ENCODE measurements around the gene DNASE1L3. TPM values are rescaled to one million over a fixed set of nuclear protein-coding genes. Genes with fewer than 3 reads are reported as not detected.

DNASE1L3 gene
- total RNA-seq, 1 donor from 2014 or later: 10.0 TPM

DNA sequence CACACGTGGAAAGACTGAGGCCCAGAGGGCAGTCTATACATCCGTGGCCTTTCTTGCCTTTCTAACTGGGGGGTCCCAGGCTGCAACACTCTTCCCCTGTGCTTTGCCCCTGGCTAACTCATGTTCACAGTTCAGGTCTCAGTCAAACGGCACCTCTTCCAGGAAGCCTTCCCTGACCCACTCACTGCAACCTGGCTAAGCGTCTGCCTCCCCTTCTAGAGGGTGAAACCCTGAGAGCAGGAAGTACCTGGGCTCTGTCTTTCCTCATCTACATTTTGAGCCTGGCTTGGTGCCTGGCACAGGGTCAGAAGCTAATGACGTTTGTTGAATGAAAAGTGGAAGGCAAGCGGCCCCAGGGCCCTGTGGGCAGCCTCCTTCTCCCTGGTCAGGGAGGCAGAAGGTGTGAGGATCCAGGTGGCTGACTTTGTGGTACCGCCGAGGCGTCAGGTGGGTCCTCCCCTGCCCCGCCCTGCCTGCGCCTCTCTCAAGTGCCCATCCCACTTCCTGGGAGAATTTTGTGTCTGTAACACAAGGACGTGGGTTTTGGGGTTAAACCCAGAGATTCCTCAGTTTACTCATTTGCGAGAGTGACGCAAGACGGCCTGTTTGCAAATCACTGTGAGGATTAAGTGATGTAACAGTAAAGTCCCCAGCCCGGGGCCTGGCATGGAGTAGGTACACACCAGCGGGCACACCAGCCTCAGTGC is 32.1 kb downstream of the DNASE1L3 start:
- no peak for DNase-seq (ENCODE audit: low spot score in 2 of 2)
- intact Hi-C loops (cut with DNase I): loop anchor here (2.0 to 10.0 kb wide), 3 partner anchors 38 to 954 kb away; partner anchors contain the start of gene APPL1
- no peak overlapping the region for H3K27ac ChIP-seq
- H3K36me3 ChIP-seq: no peaks in the 10 kb centered on the region
- H3K27me3 ChIP-seq: no peaks in the 10 kb centered on the region
- TF ChIP-seq, protein P1, sequence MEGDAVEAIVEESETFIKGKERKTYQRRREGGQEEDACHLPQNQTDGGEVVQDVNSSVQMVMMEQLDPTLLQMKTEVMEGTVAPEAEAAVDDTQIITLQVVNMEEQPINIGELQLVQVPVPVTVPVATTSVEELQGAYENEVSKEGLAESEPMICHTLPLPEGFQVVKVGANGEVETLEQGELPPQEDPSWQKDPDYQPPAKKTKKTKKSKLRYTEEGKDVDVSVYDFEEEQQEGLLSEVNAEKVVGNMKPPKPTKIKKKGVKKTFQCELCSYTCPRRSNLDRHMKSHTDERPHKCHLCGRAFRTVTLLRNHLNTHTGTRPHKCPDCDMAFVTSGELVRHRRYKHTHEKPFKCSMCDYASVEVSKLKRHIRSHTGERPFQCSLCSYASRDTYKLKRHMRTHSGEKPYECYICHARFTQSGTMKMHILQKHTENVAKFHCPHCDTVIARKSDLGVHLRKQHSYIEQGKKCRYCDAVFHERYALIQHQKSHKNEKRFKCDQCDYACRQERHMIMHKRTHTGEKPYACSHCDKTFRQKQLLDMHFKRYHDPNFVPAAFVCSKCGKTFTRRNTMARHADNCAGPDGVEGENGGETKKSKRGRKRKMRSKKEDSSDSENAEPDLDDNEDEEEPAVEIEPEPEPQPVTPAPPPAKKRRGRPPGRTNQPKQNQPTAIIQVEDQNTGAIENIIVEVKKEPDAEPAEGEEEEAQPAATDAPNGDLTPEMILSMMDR (IDR thresholded peaks at IDR 0.05): no peak
- H3K4me1 ChIP-seq: peaks cover 3 to 17% of the 10 kb centered on the region in 2 donors
- H3K4me3 ChIP-seq: peak overlapping the region in 1 of 2 donors; percentile 62
- no peaks in the 10 kb centered on the region for H3K9me3 ChIP-seq

DNA sequence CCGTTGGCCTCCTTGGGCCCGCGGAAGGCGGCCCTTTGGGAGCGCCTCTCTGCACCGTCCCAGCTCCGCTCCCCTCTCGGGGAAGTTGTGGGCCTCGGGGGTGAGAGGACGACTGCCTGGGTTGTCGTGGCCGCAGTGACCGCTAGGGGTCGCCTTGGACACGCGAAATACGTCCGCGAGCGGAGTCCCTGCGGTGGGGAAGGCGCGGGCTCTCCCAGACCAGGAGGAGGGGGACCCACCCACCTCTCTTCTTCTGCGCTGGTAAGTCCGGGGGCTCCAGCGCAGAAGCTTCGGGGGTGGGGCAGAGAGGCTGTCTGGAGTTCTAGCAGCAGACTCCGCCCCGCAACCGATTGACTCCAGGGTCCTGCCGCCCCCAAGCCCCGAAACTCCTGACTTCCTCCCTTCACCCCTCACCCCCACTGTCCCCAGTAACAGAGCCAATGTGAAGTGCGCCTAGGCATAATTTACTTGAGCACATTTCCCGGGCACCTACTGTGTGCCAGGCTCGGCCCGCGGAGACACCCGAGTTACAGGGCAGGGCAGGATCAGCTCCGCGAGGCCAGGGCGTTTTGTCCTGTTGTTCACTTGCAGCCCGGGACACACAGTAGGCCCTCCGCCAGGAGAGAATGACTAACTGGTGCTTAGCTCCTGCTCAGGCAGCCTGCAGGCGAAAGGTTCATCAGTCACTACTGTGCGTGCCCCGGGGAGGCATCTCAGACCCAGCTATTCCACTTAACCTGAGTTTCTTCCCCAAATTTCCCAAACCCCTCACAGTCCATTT is 32.8 kb downstream of the DNASE1L3 start:
- no peaks in the 10 kb centered on the region for H3K9me3 ChIP-seq
- intact Hi-C loops (cut with DNase I): loop anchor here (2.0 to 10.0 kb wide), 3 partner anchors 39 to 953 kb away; partner anchors contain the start of gene APPL1
- peaks cover 3 to 17% of the 10 kb centered on the region in 2 donors for H3K4me1 ChIP-seq
- DNase-seq (ENCODE audit: low spot score in 2 of 2): peak; percentile 51 to 94
- H3K4me3 ChIP-seq: peak overlapping the region; percentile 57 to 62
- TF ChIP-seq, protein P1 (IDR thresholded peaks at IDR 0.05): peak; percentile 93 to 95 (median 93)
- H3K36me3 ChIP-seq: no peaks in the 10 kb centered on the region
- no peaks in the 10 kb centered on the region for H3K27me3 ChIP-seq
- H3K27ac ChIP-seq: no peak overlapping the region

DNA sequence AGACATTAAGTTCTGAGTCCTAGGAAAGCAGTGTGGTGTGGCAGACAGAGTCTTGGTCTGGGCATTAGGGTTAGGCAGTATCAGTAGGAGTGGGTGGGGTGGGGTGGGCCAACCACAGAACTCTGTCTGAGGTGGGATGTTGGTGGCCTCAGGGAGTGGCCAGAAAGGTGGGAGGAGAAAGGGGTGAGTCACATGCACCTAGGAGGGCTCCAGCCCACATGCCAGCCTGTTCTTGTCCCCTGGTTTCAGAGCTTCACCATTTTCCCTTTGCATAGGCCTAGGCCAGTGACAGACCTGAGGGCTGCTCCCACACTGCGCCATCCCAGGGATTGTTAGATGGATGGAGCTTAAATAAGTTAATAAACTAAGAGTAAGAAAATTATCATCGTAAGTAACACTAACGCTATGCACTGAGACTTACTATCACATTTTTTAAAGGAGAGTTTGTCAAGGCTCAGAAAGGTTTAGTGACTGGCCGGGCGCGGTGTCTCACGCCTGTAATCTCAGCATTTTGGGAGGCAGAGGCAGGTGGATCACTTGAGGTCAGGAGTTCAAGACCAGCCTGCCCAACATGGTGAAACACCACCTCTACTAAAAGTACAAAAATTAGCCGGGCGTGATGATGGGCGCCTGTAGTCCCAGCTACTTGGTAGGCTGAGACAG is 33.8 kb downstream of the DNASE1L3 start:
- no peak for DNase-seq (ENCODE audit: low spot score in 2 of 2)
- Histone ChIP-seq H3K9me3 (no peaks in the 10 kb centered on the region), H3K27me3 (no peaks in the 10 kb centered on the region), H3K36me3 (no peaks in the 10 kb centered on the region), H3K4me3 (peak overlapping the region in 1 of 2 donors; percentile 62), H3K27ac (no peak overlapping the region), H3K4me1 (peaks cover 3 to 17% of the 10 kb centered on the region in 2 donors)
- intact Hi-C loops (cut with DNase I): loop anchor here (5.0 to 10.0 kb wide), 2 partner anchors 235 to 952 kb away; partner anchors contain the start of gene APPL1
- TF ChIP-seq, protein P1 (IDR thresholded peaks at IDR 0.05): no peak

DNA sequence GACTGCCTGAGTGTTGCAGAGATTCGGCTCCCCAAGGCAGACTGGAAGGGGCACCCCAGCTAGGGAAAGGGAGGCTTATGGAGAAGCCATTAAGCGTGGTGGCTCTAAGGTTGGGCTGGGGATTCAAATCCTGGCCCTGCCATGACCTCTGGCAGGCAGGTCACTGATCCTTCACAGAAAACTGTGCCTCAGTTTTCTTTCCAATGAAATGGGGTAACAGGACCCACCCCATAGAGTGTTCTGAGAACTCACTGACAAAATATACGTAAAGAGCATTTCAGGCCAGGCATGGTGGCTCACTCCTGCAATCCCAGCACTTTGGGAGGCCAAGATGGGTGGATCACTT is 34.6 kb downstream of the DNASE1L3 start:
- TF ChIP-seq, protein P1 (IDR thresholded peaks at IDR 0.05): no peak

DNA sequence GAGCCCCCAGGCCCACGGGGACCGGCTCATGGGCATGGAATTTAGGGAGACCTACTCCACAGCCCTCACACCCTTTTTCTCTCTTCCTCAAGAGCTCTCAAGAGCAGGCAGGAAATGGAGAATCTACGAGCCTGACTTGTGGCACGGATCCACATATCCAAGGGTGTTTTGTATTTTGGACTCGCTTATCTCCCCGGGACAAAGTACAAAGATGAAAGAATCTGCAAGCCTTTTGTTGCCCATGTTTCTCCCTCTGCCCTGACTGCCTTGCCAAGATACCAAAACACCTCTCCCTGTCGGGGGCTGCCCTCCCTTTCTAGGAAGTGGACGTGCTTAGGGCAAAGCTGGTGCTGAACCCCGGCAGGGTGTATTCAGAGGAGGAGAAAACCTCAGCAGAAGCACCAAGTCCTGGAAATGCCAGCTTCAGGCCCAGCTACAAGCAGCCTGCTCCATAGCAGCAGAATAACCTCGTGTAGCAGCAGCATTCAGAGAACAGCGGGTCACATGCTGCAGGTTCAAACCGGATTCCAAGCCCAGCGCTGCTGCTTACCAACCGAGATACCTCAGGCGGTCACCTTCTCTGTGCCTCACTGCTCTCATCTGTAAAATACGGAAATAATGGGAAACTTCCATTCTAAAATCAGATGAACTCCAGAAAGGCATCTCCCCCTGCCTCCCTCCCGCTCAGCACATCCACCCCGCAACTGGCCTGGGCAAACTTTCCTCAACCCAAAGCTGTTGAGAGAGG is 35.2 kb downstream of the DNASE1L3 start:
- Histone ChIP-seq H3K4me3 (no peak overlapping the region), H3K36me3 (peaks cover 6 to 9% of the 10 kb centered on the region in 2 donors), H3K4me1 (peaks cover 3 to 17% of the 10 kb centered on the region in 2 donors), H3K27me3 (no peaks in the 10 kb centered on the region), H3K9me3 (no peaks in the 10 kb centered on the region), H3K27ac (peak overlapping the region; percentile 24 to 58)
- intact Hi-C loops (cut with DNase I): loop anchor here (5.0 to 10.0 kb wide), 2 partner anchors 237 to 951 kb away; partner anchors contain the start of gene APPL1
- no peak for DNase-seq (ENCODE audit: low spot score in 2 of 2)
- TF ChIP-seq, protein P1 (IDR thresholded peaks at IDR 0.05): no peak

More for the DNA sequence above, 34.6 kb downstream of the DNASE1L3 start:
- Histone ChIP-seq H3K4me1 (peaks cover 3 to 17% of the 10 kb centered on the region in 2 donors), H3K36me3 (peaks cover 3 to 4% of the 10 kb centered on the region in 2 donors), H3K9me3 (no peaks in the 10 kb centered on the region), H3K27ac (no peak overlapping the region), H3K4me3 (no peak overlapping the region), H3K27me3 (no peaks in the 10 kb centered on the region)
- DNase-seq (ENCODE audit: low spot score in 2 of 2): no peak
- intact Hi-C loops (cut with DNase I): loop anchor here (5.0 to 10.0 kb wide), 2 partner anchors 236 to 951 kb away; partner anchors contain the start of gene APPL1

Data from ascending aorta (tissue), 2 donors.